ENCODE measurements around the gene ZBTB18. TPM values are rescaled to one million over a fixed set of nuclear protein-coding genes. Genes with fewer than 3 reads are reported as not detected.

The ZBTB18 gene
- polyA plus RNA-seq, 1 donor from 2014 or later: 30.6 TPM

DNA sequence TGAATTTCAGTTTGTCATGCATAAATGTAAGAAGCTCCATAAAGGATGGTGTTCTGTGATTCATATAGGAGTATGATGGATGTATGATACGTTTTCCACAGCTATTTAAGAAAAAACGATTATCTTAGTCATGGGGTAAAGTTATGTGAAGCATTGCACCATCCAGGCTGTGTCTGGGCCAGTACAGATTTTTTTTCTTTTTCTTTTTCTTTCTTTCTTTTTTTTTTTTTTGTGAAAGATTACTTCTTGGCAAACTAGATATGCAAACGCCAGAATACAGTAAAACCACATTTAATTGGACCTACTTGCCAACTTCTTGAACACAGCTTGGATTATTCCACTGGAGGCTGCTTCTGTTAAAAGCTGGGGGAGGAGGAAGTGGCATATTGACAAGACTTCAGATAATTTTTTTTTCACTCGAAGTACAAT lies 14.9 kb downstream of the ZBTB18 start:
- Histone ChIP-seq H3K27ac (ENCODE audit: low read length) (no peak overlapping the region), H3K27me3 (ENCODE audit: insufficient read depth, low read depth, low read length) (no peaks in the 10 kb centered on the region), H4K20me1 (ENCODE audit: insufficient read depth) (no peaks in the 10 kb centered on the region), H3K36me3 (ENCODE audit: insufficient read depth, low read length) (no peaks in the 10 kb centered on the region), H3K9ac (ENCODE audit: low read length) (no peak overlapping the region), H3K9me3 (ENCODE audit: low read length) (no peaks in the 10 kb centered on the region), H3F3A (ENCODE audit: insufficient read depth, low read length, poor library complexity, severe bottlenecking) (no peaks in the 10 kb centered on the region), H3K9me2 (ENCODE audit: insufficient read depth, low read length) (no peaks in the 10 kb centered on the region), H3K4me2 (ENCODE audit: low read length) (no peak overlapping the region), H3K4me3 (ENCODE audit: low read length) (no peak overlapping the region), H2AFZ (ENCODE audit: low read depth, low read length) (no peak overlapping the region), H3K79me2 (replicated peaks; ENCODE audit: insufficient read depth, low read length) (no peaks in the 10 kb centered on the region)
- TF ChIP-seq CTCF (IDR thresholded peaks at IDR 0.05; ENCODE audit: poor library complexity, severe bottlenecking) (no peak), EP300 (conservative IDR thresholded peaks at IDR 0.05; ENCODE audit: poor library complexity, severe bottlenecking) (no peak), RAD21 (conservative IDR thresholded peaks at IDR 0.05) (no peak), EZH2 (IDR thresholded peaks at IDR 0.05; ENCODE audit: borderline replicate concordance, insufficient read depth, low read length, poor library complexity, severe bottlenecking) (no peak), SMC3 (conservative IDR thresholded peaks at IDR 0.05; ENCODE audit: poor library complexity) (no peak)
- TF ChIP-seq, protein P1, sequence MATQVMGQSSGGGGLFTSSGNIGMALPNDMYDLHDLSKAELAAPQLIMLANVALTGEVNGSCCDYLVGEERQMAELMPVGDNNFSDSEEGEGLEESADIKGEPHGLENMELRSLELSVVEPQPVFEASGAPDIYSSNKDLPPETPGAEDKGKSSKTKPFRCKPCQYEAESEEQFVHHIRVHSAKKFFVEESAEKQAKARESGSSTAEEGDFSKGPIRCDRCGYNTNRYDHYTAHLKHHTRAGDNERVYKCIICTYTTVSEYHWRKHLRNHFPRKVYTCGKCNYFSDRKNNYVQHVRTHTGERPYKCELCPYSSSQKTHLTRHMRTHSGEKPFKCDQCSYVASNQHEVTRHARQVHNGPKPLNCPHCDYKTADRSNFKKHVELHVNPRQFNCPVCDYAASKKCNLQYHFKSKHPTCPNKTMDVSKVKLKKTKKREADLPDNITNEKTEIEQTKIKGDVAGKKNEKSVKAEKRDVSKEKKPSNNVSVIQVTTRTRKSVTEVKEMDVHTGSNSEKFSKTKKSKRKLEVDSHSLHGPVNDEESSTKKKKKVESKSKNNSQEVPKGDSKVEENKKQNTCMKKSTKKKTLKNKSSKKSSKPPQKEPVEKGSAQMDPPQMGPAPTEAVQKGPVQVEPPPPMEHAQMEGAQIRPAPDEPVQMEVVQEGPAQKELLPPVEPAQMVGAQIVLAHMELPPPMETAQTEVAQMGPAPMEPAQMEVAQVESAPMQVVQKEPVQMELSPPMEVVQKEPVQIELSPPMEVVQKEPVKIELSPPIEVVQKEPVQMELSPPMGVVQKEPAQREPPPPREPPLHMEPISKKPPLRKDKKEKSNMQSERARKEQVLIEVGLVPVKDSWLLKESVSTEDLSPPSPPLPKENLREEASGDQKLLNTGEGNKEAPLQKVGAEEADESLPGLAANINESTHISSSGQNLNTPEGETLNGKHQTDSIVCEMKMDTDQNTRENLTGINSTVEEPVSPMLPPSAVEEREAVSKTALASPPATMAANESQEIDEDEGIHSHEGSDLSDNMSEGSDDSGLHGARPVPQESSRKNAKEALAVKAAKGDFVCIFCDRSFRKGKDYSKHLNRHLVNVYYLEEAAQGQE (IDR thresholded peaks at IDR 0.05; ENCODE audit: borderline replicate concordance): no peak

DNA sequence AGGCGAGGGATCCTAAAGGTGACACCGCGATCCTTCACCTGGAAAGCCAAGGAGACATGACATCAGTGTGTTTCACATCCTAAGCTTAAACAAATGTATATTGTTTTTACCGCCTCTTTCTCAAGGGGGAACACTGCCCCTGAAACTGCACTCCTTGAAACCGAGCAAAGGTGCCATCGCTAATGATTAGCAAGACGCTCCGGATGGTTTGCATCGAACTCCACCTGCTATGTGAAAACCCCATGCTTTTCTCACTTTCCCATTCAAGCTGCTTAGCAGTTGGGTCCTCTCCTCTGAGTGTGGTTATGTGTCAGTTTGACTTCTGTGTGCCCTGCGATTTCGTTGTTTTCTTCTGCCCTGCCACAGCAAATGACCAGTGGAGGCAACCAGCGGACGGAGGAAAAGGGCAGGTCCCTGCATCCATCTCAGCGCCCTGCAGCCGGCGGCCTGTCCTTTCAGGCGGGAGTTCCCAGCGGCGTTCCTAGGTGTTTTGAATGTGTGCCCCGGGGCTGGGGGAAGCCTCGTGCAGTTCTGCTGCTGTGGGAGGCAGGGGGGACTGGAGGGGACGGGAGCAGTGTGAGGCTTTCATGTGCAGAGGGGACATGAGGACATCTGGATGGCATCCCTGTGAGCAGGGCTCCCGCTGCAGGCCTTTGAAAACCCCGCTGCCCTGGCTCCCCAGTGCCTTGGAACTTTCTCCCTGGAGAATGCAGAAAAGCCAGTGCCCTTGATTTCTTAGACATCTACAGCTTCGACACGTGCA lies 16.1 kb downstream of the ZBTB18 start:
- H3K27ac ChIP-seq (ENCODE audit: low read length): no peak overlapping the region
- no peak for TF ChIP-seq MXI1 (conservative IDR thresholded peaks at IDR 0.05; ENCODE audit: poor library complexity, severe bottlenecking)
- TF ChIP-seq, protein P1 (IDR thresholded peaks at IDR 0.05; ENCODE audit: borderline replicate concordance): no peak
- no peak for TF ChIP-seq CTCF (IDR thresholded peaks at IDR 0.05; ENCODE audit: poor library complexity, severe bottlenecking)
- no peak for TF ChIP-seq EP300 (conservative IDR thresholded peaks at IDR 0.05; ENCODE audit: poor library complexity, severe bottlenecking)
- TF ChIP-seq TAF1 (IDR thresholded peaks at IDR 0.05; ENCODE audit: low read depth): no peak
- TF ChIP-seq RAD21 (conservative IDR thresholded peaks at IDR 0.05): no peak
- no peak for TF ChIP-seq POLR2AphosphoS5 (IDR thresholded peaks at IDR 0.05)
- no peak for TF ChIP-seq EZH2 (IDR thresholded peaks at IDR 0.05; ENCODE audit: borderline replicate concordance, insufficient read depth, low read length, poor library complexity, severe bottlenecking)
- TF ChIP-seq SMC3 (conservative IDR thresholded peaks at IDR 0.05; ENCODE audit: poor library complexity): no peak
- no peaks in the 10 kb centered on the region for H3K36me3 ChIP-seq (ENCODE audit: insufficient read depth, low read length)
- H3K27me3 ChIP-seq (ENCODE audit: insufficient read depth, low read depth, low read length): no peaks in the 10 kb centered on the region
- H2AFZ ChIP-seq (ENCODE audit: low read depth, low read length): no peak overlapping the region
- H3F3A ChIP-seq (ENCODE audit: insufficient read depth, low read length, poor library complexity, severe bottlenecking): no peaks in the 10 kb centered on the region
- H3K9ac ChIP-seq (ENCODE audit: low read length): no peak overlapping the region
- no peak overlapping the region for H3K4me3 ChIP-seq (ENCODE audit: low read length)
- H3K9me2 ChIP-seq (ENCODE audit: insufficient read depth, low read length): no peaks in the 10 kb centered on the region
- H3K9me3 ChIP-seq (ENCODE audit: low read length): no peaks in the 10 kb centered on the region
- H3K4me2 ChIP-seq (ENCODE audit: low read length): no peak overlapping the region
- H4K20me1 ChIP-seq (ENCODE audit: insufficient read depth): no peaks in the 10 kb centered on the region
- no peaks in the 10 kb centered on the region for H3K79me2 ChIP-seq (replicated peaks; ENCODE audit: insufficient read depth, low read length)
